Measurements from ENCODE around the gene MFSD6.
"Not testable (repeated sequence)": the region's sequence is repeated elsewhere in the genome, so short reads cannot be mapped to it uniquely, and the experiment has no call there.

MFSD6 gene

DNA sequence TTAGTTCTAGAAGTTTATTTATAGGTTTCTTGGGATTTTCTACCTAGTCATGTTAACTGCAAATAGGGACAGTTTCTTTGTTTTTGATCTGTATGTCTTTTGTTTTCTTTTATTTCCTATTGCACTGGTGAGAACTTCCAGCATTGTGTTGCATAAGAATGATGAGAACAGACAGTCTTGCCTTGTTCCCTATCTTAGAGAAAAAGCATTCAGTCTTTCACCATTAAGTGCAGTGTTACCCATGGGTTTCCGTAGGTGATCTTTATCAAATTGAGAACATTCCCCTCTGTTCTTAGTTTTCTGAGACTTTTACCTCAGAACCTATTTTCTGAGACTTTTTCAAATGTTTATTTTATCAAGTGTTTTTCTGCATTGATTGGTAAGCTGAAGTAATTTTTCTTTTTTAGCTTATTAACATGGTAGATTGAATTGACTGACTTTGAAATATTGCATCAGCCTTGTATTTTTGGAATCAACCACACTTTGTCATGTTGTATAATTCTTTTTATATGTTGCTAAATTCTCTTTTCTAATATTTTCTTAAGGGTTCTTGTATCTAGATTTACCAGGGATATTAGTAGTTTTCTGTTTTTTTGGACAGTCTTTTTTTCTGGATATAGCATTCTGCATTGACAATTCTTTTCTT, 17.2 kb downstream of the MFSD6 start:
- Histone ChIP-seq H3K9me3 (ENCODE audit: insufficient read depth, low read depth, low read length) (no peaks in the 10 kb centered on the region), H3K4me1 (ENCODE audit: insufficient read depth, low read length) (no peaks in the 10 kb centered on the region), H3K27me3 (ENCODE audit: insufficient read depth, low read length) (no peaks in the 10 kb centered on the region), H3K9ac (ENCODE audit: low read depth, low read length) (no peak overlapping the region), H3K4me3 (ENCODE audit: low read length) (no peak overlapping the region), H3K27ac (ENCODE audit: low read length) (no peak overlapping the region), H3K36me3 (ENCODE audit: insufficient read depth, low read depth, low read length) (no peaks in the 10 kb centered on the region)

GRCh38 chr2:190425883-190426658, 17.9 kb downstream of the MFSD6 start:
- Histone ChIP-seq H3K27ac (ENCODE audit: low read length) (no peak overlapping the region), H3K27me3 (ENCODE audit: insufficient read depth, low read length) (no peaks in the 10 kb centered on the region), H3K4me3 (ENCODE audit: low read length) (no peak overlapping the region), H3K9ac (ENCODE audit: low read depth, low read length) (no peak overlapping the region), H3K9me3 (ENCODE audit: insufficient read depth, low read depth, low read length) (no peaks in the 10 kb centered on the region), H3K36me3 (ENCODE audit: insufficient read depth, low read depth, low read length) (no peaks in the 10 kb centered on the region), H3K4me1 (ENCODE audit: insufficient read depth, low read length) (no peaks in the 10 kb centered on the region)

- not testable (repeated sequence) for H3K9me3 ChIP-seq (ENCODE audit: insufficient read depth, low read depth, low read length)
Observed at GRCh38 chr2:190430866-190431265, 22.7 kb downstream of the MFSD6 start.

DNA sequence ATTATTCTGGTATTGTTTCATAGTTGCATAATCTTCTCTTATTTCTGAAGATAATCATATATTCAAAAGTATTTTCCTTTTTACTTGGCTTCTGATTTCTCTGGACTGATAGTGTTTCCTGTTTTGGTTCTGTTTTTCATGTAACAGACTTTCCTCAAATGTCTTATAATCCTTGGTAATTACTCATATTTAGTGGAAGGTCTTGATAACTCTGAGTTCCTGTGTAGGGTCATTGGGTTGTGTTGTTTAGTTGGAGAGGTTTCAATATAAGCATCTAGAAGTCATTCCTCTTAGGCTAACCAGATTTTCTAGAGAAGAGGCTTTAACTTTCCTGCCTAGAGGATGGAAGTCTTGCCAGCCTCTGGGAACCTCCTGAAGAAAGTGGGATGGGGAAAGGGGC, 23.8 kb downstream of the MFSD6 start:
- Histone ChIP-seq H3K27ac (ENCODE audit: low read length) (no peak overlapping the region), H3K27me3 (ENCODE audit: insufficient read depth, low read length) (no peaks in the 10 kb centered on the region)

More at GRCh38 chr2:190430866-190431265, 22.7 kb downstream of the MFSD6 start:
- H3K36me3 ChIP-seq (ENCODE audit: insufficient read depth, low read depth, low read length); H3K9ac ChIP-seq (ENCODE audit: low read depth, low read length); H3K27me3 ChIP-seq (ENCODE audit: insufficient read depth, low read length); H3K4me1 ChIP-seq (ENCODE audit: insufficient read depth, low read length); H3K27ac ChIP-seq (ENCODE audit: low read length); H3K4me3 ChIP-seq (ENCODE audit: low read length): not testable (repeated sequence)

DNA sequence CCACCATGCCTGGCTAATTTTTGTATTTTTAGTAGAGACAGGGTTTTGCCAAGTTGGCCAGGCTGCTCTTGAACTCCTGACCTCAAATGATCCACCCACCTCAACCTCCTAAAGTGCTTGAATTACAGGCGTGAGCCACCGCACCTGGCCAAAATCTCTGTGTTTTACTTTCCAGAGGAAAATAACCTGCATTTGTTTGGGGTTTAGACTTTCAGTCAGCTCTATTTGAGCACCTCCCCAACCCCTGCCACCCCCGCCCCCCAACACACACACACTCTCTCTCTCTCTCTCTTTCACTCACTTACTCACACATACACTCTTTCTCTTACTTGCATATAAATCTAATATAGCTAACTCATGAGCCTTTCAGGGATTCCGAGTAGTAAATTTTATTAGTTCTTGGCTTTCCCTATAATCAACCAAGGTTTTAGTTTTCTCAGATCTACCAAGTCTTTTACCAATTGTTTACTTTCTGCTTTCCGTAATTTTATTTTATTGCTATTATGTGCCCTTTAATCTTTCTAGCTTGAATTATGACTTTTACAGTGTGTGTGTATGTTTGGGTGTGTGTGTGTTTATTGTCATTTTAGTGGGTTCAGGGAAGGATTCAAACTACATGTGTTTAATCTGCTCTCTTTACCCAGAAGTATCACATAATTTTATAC, 24.5 kb downstream of the MFSD6 start:
- no peaks in the 10 kb centered on the region for H3K4me1 ChIP-seq (ENCODE audit: insufficient read depth, low read length)

More for the DNA sequence above, 23.8 kb downstream of the MFSD6 start:
- H3K9ac ChIP-seq (ENCODE audit: low read depth, low read length): no peak overlapping the region
- H3K4me1 ChIP-seq (ENCODE audit: insufficient read depth, low read length): no peaks in the 10 kb centered on the region
- H3K36me3 ChIP-seq (ENCODE audit: insufficient read depth, low read depth, low read length): no peaks in the 10 kb centered on the region
- no peak overlapping the region for H3K4me3 ChIP-seq (ENCODE audit: low read length)
- H3K9me3 ChIP-seq (ENCODE audit: insufficient read depth, low read depth, low read length): no peaks in the 10 kb centered on the region

DNA sequence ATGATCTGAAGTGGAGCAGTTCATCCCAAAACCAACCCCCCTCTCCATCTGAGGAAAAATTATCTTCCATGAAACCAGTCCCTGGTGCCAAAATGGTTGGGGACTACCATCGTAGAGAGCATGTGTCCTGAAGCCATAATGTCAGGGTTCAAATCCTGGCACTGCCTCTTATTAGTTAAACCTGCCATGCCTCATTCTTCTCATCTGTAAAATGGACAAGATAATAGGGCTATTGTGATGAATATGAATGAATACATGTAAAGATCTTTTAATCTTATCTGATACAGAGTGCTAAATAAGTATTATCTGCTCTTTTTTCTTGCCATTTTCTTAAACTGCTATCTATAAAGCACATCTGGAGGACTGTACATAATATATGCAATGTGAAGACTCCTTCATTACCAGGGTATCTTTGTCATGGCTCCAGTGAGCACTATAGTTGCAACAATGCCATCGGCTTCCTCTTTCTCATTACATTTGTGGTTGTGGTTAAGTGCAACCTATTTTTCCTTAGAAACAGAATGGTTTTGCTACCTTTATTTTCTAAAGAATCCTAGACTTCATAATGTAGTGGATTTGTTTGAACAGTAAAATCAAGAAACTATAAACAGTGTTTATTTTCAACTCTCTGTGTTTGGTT, 27.0 kb downstream of the MFSD6 start:
- no peaks in the 10 kb centered on the region for H3K9me3 ChIP-seq (ENCODE audit: insufficient read depth, low read depth, low read length)
- H3K36me3 ChIP-seq (ENCODE audit: insufficient read depth, low read depth, low read length): no peaks in the 10 kb centered on the region
- H3K4me3 ChIP-seq (ENCODE audit: low read length): no peak overlapping the region
- no peaks in the 10 kb centered on the region for H3K4me1 ChIP-seq (ENCODE audit: insufficient read depth, low read length)
- H3K9ac ChIP-seq (ENCODE audit: low read depth, low read length): no peak overlapping the region
- no peaks in the 10 kb centered on the region for H3K27me3 ChIP-seq (ENCODE audit: insufficient read depth, low read length)
- H3K27ac ChIP-seq (ENCODE audit: low read length): no peak overlapping the region

More for the DNA sequence above, 24.5 kb downstream of the MFSD6 start:
- Histone ChIP-seq H3K27ac (ENCODE audit: low read length) (no peak overlapping the region), H3K9me3 (ENCODE audit: insufficient read depth, low read depth, low read length) (no peaks in the 10 kb centered on the region), H3K9ac (ENCODE audit: low read depth, low read length) (no peak overlapping the region), H3K27me3 (ENCODE audit: insufficient read depth, low read length) (no peaks in the 10 kb centered on the region), H3K4me3 (ENCODE audit: low read length) (no peak overlapping the region), H3K36me3 (ENCODE audit: insufficient read depth, low read depth, low read length) (no peaks in the 10 kb centered on the region)

GRCh38 chr2:190436557-190436956, 28.4 kb downstream of the MFSD6 start:
- Histone ChIP-seq H3K4me1 (ENCODE audit: insufficient read depth, low read length) (peaks cover 1% of the 10 kb centered on the region; the same call in 1 of the 2 replicates), H3K27me3 (ENCODE audit: insufficient read depth, low read length) (no peaks in the 10 kb centered on the region), H3K36me3 (ENCODE audit: insufficient read depth, low read depth, low read length) (no peaks in the 10 kb centered on the region), H3K4me3 (ENCODE audit: low read length) (no peak overlapping the region), H3K9me3 (ENCODE audit: insufficient read depth, low read depth, low read length) (no peaks in the 10 kb centered on the region), H3K27ac (ENCODE audit: low read length) (no peak overlapping the region), H3K9ac (ENCODE audit: low read depth, low read length) (no peak overlapping the region)

- Histone ChIP-seq H3K36me3 (ENCODE audit: insufficient read depth, low read depth, low read length) (no peaks in the 10 kb centered on the region), H3K4me3 (ENCODE audit: low read length) (no peak overlapping the region), H3K4me1 (ENCODE audit: insufficient read depth, low read length) (peaks cover 2% of the 10 kb centered on the region; the same call in 1 of the 2 replicates), H3K27me3 (ENCODE audit: insufficient read depth, low read length) (no peaks in the 10 kb centered on the region), H3K9ac (ENCODE audit: low read depth, low read length) (no peak overlapping the region), H3K27ac (ENCODE audit: low read length) (no peak overlapping the region), H3K9me3 (ENCODE audit: insufficient read depth, low read depth, low read length) (no peaks in the 10 kb centered on the region)
Observed at GRCh38 chr2:190440113-190440512, 32.0 kb downstream of the MFSD6 start.

DNA sequence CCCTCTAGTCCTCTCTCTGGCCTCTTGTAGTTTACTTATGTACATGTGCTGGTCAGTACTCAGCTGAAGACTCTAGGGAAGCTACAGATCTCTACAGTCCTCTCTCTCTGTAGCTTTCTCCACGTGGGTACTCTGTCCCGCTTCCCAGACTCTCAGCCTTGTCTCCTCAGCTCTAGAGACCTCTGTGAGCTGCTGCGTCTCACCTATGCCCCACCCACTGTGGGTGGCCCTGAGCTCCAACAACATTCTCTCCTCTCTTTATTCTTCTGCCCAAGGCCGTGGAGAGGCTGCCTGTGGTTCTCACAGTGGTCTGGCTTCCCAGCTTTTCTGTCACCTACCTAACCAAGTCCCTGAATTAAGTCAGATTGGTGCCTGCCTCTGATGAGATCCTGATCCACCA, 33.4 kb downstream of the MFSD6 start:
- no peaks in the 10 kb centered on the region for H3K27me3 ChIP-seq (ENCODE audit: insufficient read depth, low read length)
- no peak overlapping the region for H3K4me3 ChIP-seq (ENCODE audit: low read length)
- peaks cover 2% of the 10 kb centered on the region; the same call in 1 of the 2 replicates for H3K4me1 ChIP-seq (ENCODE audit: insufficient read depth, low read length)
- H3K27ac ChIP-seq (ENCODE audit: low read length): no peak overlapping the region
- no peaks in the 10 kb centered on the region for H3K9me3 ChIP-seq (ENCODE audit: insufficient read depth, low read depth, low read length)
- H3K9ac ChIP-seq (ENCODE audit: low read depth, low read length): no peak overlapping the region
- H3K36me3 ChIP-seq (ENCODE audit: insufficient read depth, low read depth, low read length): no peaks in the 10 kb centered on the region

GRCh38 chr2:190443055-190443454, 34.9 kb downstream of the MFSD6 start:
- H3K4me1 ChIP-seq (ENCODE audit: insufficient read depth, low read length): peaks cover 2% of the 10 kb centered on the region; the same call in 1 of the 2 replicates
- no peak overlapping the region for H3K9ac ChIP-seq (ENCODE audit: low read depth, low read length)
- no peak overlapping the region for H3K4me3 ChIP-seq (ENCODE audit: low read length)
- no peaks in the 10 kb centered on the region for H3K9me3 ChIP-seq (ENCODE audit: insufficient read depth, low read depth, low read length)
- no peaks in the 10 kb centered on the region for H3K27me3 ChIP-seq (ENCODE audit: insufficient read depth, low read length)
- H3K27ac ChIP-seq (ENCODE audit: low read length): no peak overlapping the region
- no peaks in the 10 kb centered on the region for H3K36me3 ChIP-seq (ENCODE audit: insufficient read depth, low read depth, low read length)

- Histone ChIP-seq H3K36me3 (ENCODE audit: insufficient read depth, low read depth, low read length) (no peaks in the 10 kb centered on the region), H3K9ac (ENCODE audit: low read depth, low read length) (no peak overlapping the region), H3K27ac (ENCODE audit: low read length) (no peak overlapping the region), H3K4me1 (ENCODE audit: insufficient read depth, low read length) (peaks cover 2% of the 10 kb centered on the region; the same call in 1 of the 2 replicates), H3K27me3 (ENCODE audit: insufficient read depth, low read length) (no peaks in the 10 kb centered on the region), H3K4me3 (ENCODE audit: low read length) (no peak overlapping the region), H3K9me3 (ENCODE audit: insufficient read depth, low read depth, low read length) (no peaks in the 10 kb centered on the region)
Observed at GRCh38 chr2:190443778-190444481, 35.8 kb downstream of the MFSD6 start.
